Liver (tissue), 9 donors: Measurements from ENCODE around the gene CLUH. TPM values are rescaled to one million over a fixed set of nuclear protein-coding genes. Genes with fewer than 3 reads are reported as not detected.

Source experiments
- DNase-seq: peaks from one replicate; pipeline ENCODE4 v3.0.0-alpha.2; 2017; ENCODE audit warnings: low spot score
- H3K27ac ChIP-seq, 2 donors: one replicate each; pipeline ENCODE4 v1.7.0; 2013; ENCODE audit warnings: inconsistent platforms in 2 of 2, low read length in 2 of 2, control low read depth in 1 of 2, low read depth in 1 of 2, mild to moderate bottlenecking in 1 of 2
- H3K27me3 ChIP-seq, 4 donors: one replicate each; pipeline versions ENCODE4 v1.6.1 to v1.7.0; 2013; ENCODE audit warnings: low read length in 3 of 4, inconsistent platforms in 1 of 4, mild to moderate bottlenecking in 1 of 4, moderate library complexity in 1 of 4; ENCODE audit not compliant: control insufficient read depth in 4 of 4, insufficient read depth in 4 of 4
- H3K36me3 ChIP-seq, 4 donors: one replicate each; pipeline versions ENCODE4 v1.6.1 to v1.7.0; 2013; ENCODE audit warnings: low read length in 3 of 4, mild to moderate bottlenecking in 3 of 4, low read depth in 1 of 4, moderate library complexity in 1 of 4; ENCODE audit not compliant: control insufficient read depth in 4 of 4, insufficient read depth in 3 of 4
- H3K4me1 ChIP-seq, 4 donors: one replicate each; pipeline versions ENCODE4 v1.6.1 to v1.7.0; 2013; ENCODE audit warnings: low read length in 3 of 4, mild to moderate bottlenecking in 3 of 4, moderate library complexity in 1 of 4; ENCODE audit not compliant: control insufficient read depth in 4 of 4, insufficient read depth in 4 of 4
- H3K4me3 ChIP-seq, 3 donors: one replicate each; pipeline versions ENCODE4 v1.6.1 to v1.7.0; 2013; ENCODE audit warnings: low read length in 3 of 3, control low read depth in 1 of 3, low read depth in 1 of 3, mild to moderate bottlenecking in 1 of 3
- H3K9ac ChIP-seq, 2 donors: one replicate each; pipeline ENCODE4 v1.7.0; 2013; ENCODE audit warnings: low read length in 2 of 2, mild to moderate bottlenecking in 2 of 2, moderate library complexity in 2 of 2, control low read depth in 1 of 2, low read depth in 1 of 2
- H3K9me3 ChIP-seq, 4 donors: one replicate each; pipeline versions ENCODE4 v1.6.1 to v1.7.0; 2013; ENCODE audit warnings: low read length in 3 of 4; ENCODE audit not compliant: control insufficient read depth in 4 of 4
- CTCF ChIP-seq: fragments of 150-350 bp; IDR thresholded peaks from 2 replicates; pipeline ENCODE4 v1.5.1; 2017; ENCODE audit warnings: improper control_type of control experiment, low read depth, low read length; ENCODE audit not compliant: missing input control
- EGR1 ChIP-seq, 2 donors: IDR thresholded peaks; 2 replicates each; pipeline ENCODE4 v1.6.1; 2016 to 2018; ENCODE audit warnings: antibody characterized with exemption in 2 of 2, low read depth in 2 of 2
- FOXA1 ChIP-seq: IDR thresholded peaks from 2 replicates; pipeline ENCODE4 v1.6.1; 2016; ENCODE audit warnings: antibody characterized with exemption
- FOXA2 ChIP-seq: IDR thresholded peaks from 2 replicates; pipeline ENCODE4 v1.6.1; 2016; ENCODE audit warnings: antibody characterized with exemption
- GABPA ChIP-seq, 2 donors: IDR thresholded peaks in 1 of 2; conservative IDR thresholded peaks in 1 of 2; 2 replicates each; pipeline ENCODE4 v1.6.1; 2016; ENCODE audit warnings: antibody characterized with exemption in 2 of 2, mild to moderate bottlenecking in 1 of 2, moderate library complexity in 1 of 2
- HNF4A ChIP-seq, 2 donors: conservative IDR thresholded peaks; 2 replicates each; pipeline ENCODE4 v1.6.1; 2016; ENCODE audit warnings: antibody characterized with exemption in 2 of 2, mild to moderate bottlenecking in 2 of 2
- HNF4G ChIP-seq: IDR thresholded peaks from 2 replicates; pipeline ENCODE4 v1.6.1; 2016; ENCODE audit warnings: antibody characterized with exemption
- JUND ChIP-seq, 2 donors: IDR thresholded peaks; 2 replicates each; pipeline ENCODE4 v1.6.1; 2016; ENCODE audit warnings: antibody characterized with exemption in 2 of 2
- MAX ChIP-seq: IDR thresholded peaks from 2 replicates; pipeline ENCODE4 v1.6.1; 2016; ENCODE audit warnings: antibody characterized with exemption
- NR2F2 ChIP-seq: IDR thresholded peaks from 2 replicates; pipeline ENCODE4 v1.6.1; 2016; ENCODE audit warnings: antibody characterized with exemption
- RAD21 ChIP-seq, 2 donors: IDR thresholded peaks; 2 replicates each; pipeline ENCODE4 v1.6.1; 2016; ENCODE audit warnings: antibody characterized with exemption in 2 of 2, mild to moderate bottlenecking in 2 of 2
- RXRA ChIP-seq, 2 donors: IDR thresholded peaks; 2 replicates each; pipeline ENCODE4 v1.6.1; 2017 to 2018; ENCODE audit warnings: antibody characterized with exemption in 2 of 2, mild to moderate bottlenecking in 1 of 2
- SP1 ChIP-seq: IDR thresholded peaks from 2 replicates; pipeline ENCODE4 v1.6.1; 2018; ENCODE audit warnings: antibody characterized with exemption, mild to moderate bottlenecking
- TAF1 ChIP-seq: conservative IDR thresholded peaks from 2 replicates; pipeline ENCODE4 v1.6.1; 2016; ENCODE audit warnings: antibody characterized with exemption, mild to moderate bottlenecking
- YY1 ChIP-seq: IDR thresholded peaks from 2 replicates; pipeline ENCODE4 v1.6.1; 2016; ENCODE audit warnings: antibody characterized with exemption, mild to moderate bottlenecking
- ZBTB33 ChIP-seq: IDR thresholded peaks from 2 replicates; pipeline ENCODE4 v1.6.1; 2016; ENCODE audit warnings: antibody characterized with exemption
- WGBS: extraction: QIAGEN DNeasy Blood & Tissue Kit; methylation state at CpG from one replicate; pipeline ENCODE4 v1.1.7; 2013; 5-methylcytosine and 5-hydroxymethylcytosine counted together
- polyA plus RNA-seq, 2 donors: library from polyadenylated mRNA; stranded (reverse) in 1 of 2; unstranded in 1 of 2; fragments of 200-250 nt in 1 of 2; fragments of >200 nt in 1 of 2; fragmentation: Nextera tagmentation in 1 of 2; extraction: Ambion mirVana in 1 of 2; gene quantifications; one replicate each; pipeline versions ENCODE4 v1.2.1 to v1.2.3, GENCODE V29; 2013 to 2015
- total RNA-seq, 2 donors: library from RNA; depleted of rRNA; stranded (reverse); fragments of >200 nt; gene quantifications; one replicate each; pipeline ENCODE4 v1.2.3, GENCODE V29; 2014
- TF ChIP-seq, protein P1 (sequence below): IDR thresholded peaks from 2 replicates; pipeline ENCODE4 v1.6.1; 2016; ENCODE audit warnings: antibody characterized with exemption, mild to moderate bottlenecking
- TF ChIP-seq, protein P2 (sequence below): IDR thresholded peaks from 2 replicates; pipeline ENCODE4 v1.6.1; 2016; ENCODE audit warnings: antibody characterized with exemption
- donor health status: healthy.
- donor health status: healthy.
- donor health status: healthy.
- donor health status: healthy.
- donor health status: healthy.

Gene CLUH
- total and polyA plus RNA-seq, 4 donors: 40.2 to 224 (median 102) TPM

GRCh38 chr17:2736956-2737355, 25.4 kb upstream of the CLUH start:
- Histone ChIP-seq H3K4me1 (no peaks in the 10 kb centered on the region), H3K27ac (no peak overlapping the region), H3K36me3 (no peaks in the 10 kb centered on the region), H3K9me3 (no peaks in the 10 kb centered on the region), H3K27me3 (no peaks in the 10 kb centered on the region), H3K4me3 (no peak overlapping the region), H3K9ac (no peak overlapping the region)
- TF ChIP-seq CTCF (no peak), MAX (no peak), NR2F2 (no peak), RAD21 (IDR thresholded peaks at IDR 0.05) (no peak), JUND (IDR thresholded peaks at IDR 0.05) (no peak), FOXA1 (no peak), HNF4G (no peak), FOXA2 (no peak), EGR1 (IDR thresholded peaks at IDR 0.05; ENCODE audit: low read depth in 2 of 2) (no peak), RXRA (IDR thresholded peaks at IDR 0.05) (no peak), GABPA (IDR thresholded peaks at IDR 0.05 in 1 of 2, conservative IDR thresholded peaks at IDR 0.05 in 1 of 2) (no peak)
- TF ChIP-seq, protein P1, sequence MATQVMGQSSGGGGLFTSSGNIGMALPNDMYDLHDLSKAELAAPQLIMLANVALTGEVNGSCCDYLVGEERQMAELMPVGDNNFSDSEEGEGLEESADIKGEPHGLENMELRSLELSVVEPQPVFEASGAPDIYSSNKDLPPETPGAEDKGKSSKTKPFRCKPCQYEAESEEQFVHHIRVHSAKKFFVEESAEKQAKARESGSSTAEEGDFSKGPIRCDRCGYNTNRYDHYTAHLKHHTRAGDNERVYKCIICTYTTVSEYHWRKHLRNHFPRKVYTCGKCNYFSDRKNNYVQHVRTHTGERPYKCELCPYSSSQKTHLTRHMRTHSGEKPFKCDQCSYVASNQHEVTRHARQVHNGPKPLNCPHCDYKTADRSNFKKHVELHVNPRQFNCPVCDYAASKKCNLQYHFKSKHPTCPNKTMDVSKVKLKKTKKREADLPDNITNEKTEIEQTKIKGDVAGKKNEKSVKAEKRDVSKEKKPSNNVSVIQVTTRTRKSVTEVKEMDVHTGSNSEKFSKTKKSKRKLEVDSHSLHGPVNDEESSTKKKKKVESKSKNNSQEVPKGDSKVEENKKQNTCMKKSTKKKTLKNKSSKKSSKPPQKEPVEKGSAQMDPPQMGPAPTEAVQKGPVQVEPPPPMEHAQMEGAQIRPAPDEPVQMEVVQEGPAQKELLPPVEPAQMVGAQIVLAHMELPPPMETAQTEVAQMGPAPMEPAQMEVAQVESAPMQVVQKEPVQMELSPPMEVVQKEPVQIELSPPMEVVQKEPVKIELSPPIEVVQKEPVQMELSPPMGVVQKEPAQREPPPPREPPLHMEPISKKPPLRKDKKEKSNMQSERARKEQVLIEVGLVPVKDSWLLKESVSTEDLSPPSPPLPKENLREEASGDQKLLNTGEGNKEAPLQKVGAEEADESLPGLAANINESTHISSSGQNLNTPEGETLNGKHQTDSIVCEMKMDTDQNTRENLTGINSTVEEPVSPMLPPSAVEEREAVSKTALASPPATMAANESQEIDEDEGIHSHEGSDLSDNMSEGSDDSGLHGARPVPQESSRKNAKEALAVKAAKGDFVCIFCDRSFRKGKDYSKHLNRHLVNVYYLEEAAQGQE: no peak
- DNase-seq: no peak
- WGBS: 88% methylated on average over 3 of the region's 3 CpGs

GRCh38 chr17:2735896-2736295, 24.3 kb upstream of the CLUH start:
- no peaks in the 10 kb centered on the region for H3K36me3 ChIP-seq
- H3K4me1 ChIP-seq: no peaks in the 10 kb centered on the region
- H3K27ac ChIP-seq: no peak overlapping the region
- peaks cover 0 to 5% (median 0%) of the 10 kb centered on the region in 4 donors for H3K27me3 ChIP-seq
- 82% methylated on average over 5 of the region's 5 CpGs for WGBS
- no peaks in the 10 kb centered on the region for H3K9me3 ChIP-seq
- H3K4me3 ChIP-seq: no peak overlapping the region
- no peak for DNase-seq
- H3K9ac ChIP-seq: no peak overlapping the region
- no peak for TF ChIP-seq EGR1 (IDR thresholded peaks at IDR 0.05; ENCODE audit: low read depth in 2 of 2)
- TF ChIP-seq, protein P2, sequence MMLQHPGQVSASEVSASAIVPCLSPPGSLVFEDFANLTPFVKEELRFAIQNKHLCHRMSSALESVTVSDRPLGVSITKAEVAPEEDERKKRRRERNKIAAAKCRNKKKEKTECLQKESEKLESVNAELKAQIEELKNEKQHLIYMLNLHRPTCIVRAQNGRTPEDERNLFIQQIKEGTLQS: no peak
- no peak for TF ChIP-seq RXRA (IDR thresholded peaks at IDR 0.05)
- no peak for TF ChIP-seq JUND (IDR thresholded peaks at IDR 0.05)
- no peak for TF ChIP-seq SP1
- TF ChIP-seq ZBTB33: no peak
- no peak for TF ChIP-seq RAD21 (IDR thresholded peaks at IDR 0.05)
- no peak for TF ChIP-seq FOXA2
- TF ChIP-seq CTCF: no peak
- TF ChIP-seq HNF4A (conservative IDR thresholded peaks at IDR 0.05): no peak
- no peak for TF ChIP-seq FOXA1
- TF ChIP-seq MAX: no peak
- TF ChIP-seq HNF4G: no peak
- TF ChIP-seq NR2F2: no peak
- TF ChIP-seq YY1: no peak
- TF ChIP-seq TAF1: no peak
- no peak for TF ChIP-seq GABPA (IDR thresholded peaks at IDR 0.05 in 1 of 2, conservative IDR thresholded peaks at IDR 0.05 in 1 of 2)
